Measurements from ENCODE around the gene IGF1.

DNA sequence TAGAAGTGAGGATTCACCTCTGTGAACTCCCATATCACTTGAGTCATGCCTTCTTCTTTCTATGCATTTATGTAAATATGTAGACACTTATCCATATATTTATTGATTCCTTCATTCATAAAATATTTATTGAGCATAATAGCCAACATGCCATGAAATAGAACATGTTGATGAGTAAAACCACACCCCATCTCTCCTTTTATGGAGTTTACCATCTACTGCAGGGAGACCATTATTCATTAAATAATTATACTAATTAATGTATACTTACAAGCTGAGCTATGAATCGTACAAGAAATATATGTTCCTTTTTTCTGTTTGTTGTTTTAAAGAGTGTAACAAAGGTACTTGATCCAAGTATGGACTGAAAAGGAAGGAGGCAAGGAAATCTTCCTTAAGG is 17.4 kb upstream of the IGF1 start:
- TF ChIP-seq, protein P1, sequence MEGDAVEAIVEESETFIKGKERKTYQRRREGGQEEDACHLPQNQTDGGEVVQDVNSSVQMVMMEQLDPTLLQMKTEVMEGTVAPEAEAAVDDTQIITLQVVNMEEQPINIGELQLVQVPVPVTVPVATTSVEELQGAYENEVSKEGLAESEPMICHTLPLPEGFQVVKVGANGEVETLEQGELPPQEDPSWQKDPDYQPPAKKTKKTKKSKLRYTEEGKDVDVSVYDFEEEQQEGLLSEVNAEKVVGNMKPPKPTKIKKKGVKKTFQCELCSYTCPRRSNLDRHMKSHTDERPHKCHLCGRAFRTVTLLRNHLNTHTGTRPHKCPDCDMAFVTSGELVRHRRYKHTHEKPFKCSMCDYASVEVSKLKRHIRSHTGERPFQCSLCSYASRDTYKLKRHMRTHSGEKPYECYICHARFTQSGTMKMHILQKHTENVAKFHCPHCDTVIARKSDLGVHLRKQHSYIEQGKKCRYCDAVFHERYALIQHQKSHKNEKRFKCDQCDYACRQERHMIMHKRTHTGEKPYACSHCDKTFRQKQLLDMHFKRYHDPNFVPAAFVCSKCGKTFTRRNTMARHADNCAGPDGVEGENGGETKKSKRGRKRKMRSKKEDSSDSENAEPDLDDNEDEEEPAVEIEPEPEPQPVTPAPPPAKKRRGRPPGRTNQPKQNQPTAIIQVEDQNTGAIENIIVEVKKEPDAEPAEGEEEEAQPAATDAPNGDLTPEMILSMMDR (IDR thresholded peaks at IDR 0.05; ENCODE audit: borderline replicate concordance, extremely low read depth, low read length, poor library complexity, severe bottlenecking), result no peak
- no peak for TF ChIP-seq EZH2 (IDR thresholded peaks at IDR 0.05; ENCODE audit: borderline replicate concordance, low read depth, low read length, severe bottlenecking)

Data from DND-41 (cell line).